Measurements from ENCODE around the gene KCNJ4. TPM values are rescaled to one million over a fixed set of nuclear protein-coding genes. Genes with fewer than 3 reads are reported as not detected.

Gene KCNJ4
- total RNA-seq, 4 donors from 2014 or later, result not detected

- Histone ChIP-seq H3K27ac (no peak overlapping the region), H3K4me3 (no peak overlapping the region), H3K9me3 (no peaks in the 10 kb centered on the region), H3K4me1 (peaks cover 0 to 3% (median 0%) of the 10 kb centered on the region in 3 donors), H3K27me3 (no peaks in the 10 kb centered on the region), H3K36me3 (no peaks in the 10 kb centered on the region)
- WGBS, 2 donors (ENCODE audit: low coverage in 1 of 2), result 93% methylated on average over 5 of the region's 12 CpGs; no CpG with 5 or more reads in 1 of the 2 donors
- TF ChIP-seq CTCF (IDR thresholded peaks at IDR 0.05) (no peak), EP300 (IDR thresholded peaks at IDR 0.05) (no peak), POLR2A (IDR thresholded peaks at IDR 0.05) (no peak), POLR2AphosphoS5 (IDR thresholded peaks at IDR 0.05) (no peak)
- no peak for ATAC-seq
Measured at GRCh38 chr22:38424525-38425080, 30.4 kb downstream of the KCNJ4 start.

GRCh38 chr22:38423512-38424503, 31.2 kb downstream of the KCNJ4 start:
- H3K4me1 ChIP-seq, result no peaks in the 10 kb centered on the region
- H3K27ac ChIP-seq, result no peak overlapping the region
- H3K36me3 ChIP-seq, result no peaks in the 10 kb centered on the region
- WGBS, 2 donors (ENCODE audit: low coverage in 1 of 2), result 53 to 75% methylated on average over 3 to 5 of the region's 18 CpGs
- no peak for ATAC-seq
- TF ChIP-seq POLR2AphosphoS5 (IDR thresholded peaks at IDR 0.05), result no peak
- TF ChIP-seq EP300 (IDR thresholded peaks at IDR 0.05), result no peak
- TF ChIP-seq CTCF (IDR thresholded peaks at IDR 0.05), result no peak
- no peak for TF ChIP-seq POLR2A (IDR thresholded peaks at IDR 0.05)
- no peaks in the 10 kb centered on the region for H3K27me3 ChIP-seq
- H3K9me3 ChIP-seq, result no peaks in the 10 kb centered on the region
- no peak overlapping the region for H3K4me3 ChIP-seq

- no peak for TF ChIP-seq POLR2A (IDR thresholded peaks at IDR 0.05)
- TF ChIP-seq POLR2AphosphoS5 (IDR thresholded peaks at IDR 0.05), result no peak
- no peaks in the 10 kb centered on the region for H3K27me3 ChIP-seq
- H3K36me3 ChIP-seq, result no peaks in the 10 kb centered on the region
- H3K4me1 ChIP-seq, result no peaks in the 10 kb centered on the region
- no peak overlapping the region for H3K4me3 ChIP-seq
- no peak for ATAC-seq
- H3K27ac ChIP-seq, result no peak overlapping the region
- WGBS, 2 donors (ENCODE audit: low coverage in 1 of 2), result 63 to 78% methylated on average over 3 to 5 of the region's 21 CpGs
- H3K9me3 ChIP-seq, result no peaks in the 10 kb centered on the region
Measured at GRCh38 chr22:38422611-38423511, 32.1 kb downstream of the KCNJ4 start.

GRCh38 chr22:38420734-38421133, 34.3 kb downstream of the KCNJ4 start:
- Histone ChIP-seq H3K27me3 (no peaks in the 10 kb centered on the region), H3K9me3 (no peaks in the 10 kb centered on the region), H3K4me1 (no peaks in the 10 kb centered on the region), H3K27ac (no peak overlapping the region), H3K36me3 (no peaks in the 10 kb centered on the region), H3K4me3 (no peak overlapping the region)
- no peak for ATAC-seq
- TF ChIP-seq POLR2AphosphoS5 (IDR thresholded peaks at IDR 0.05) (no peak), CTCF (IDR thresholded peaks at IDR 0.05) (no peak), POLR2A (IDR thresholded peaks at IDR 0.05) (no peak), EP300 (IDR thresholded peaks at IDR 0.05) (no peak)
- WGBS, 2 donors (ENCODE audit: low coverage in 1 of 2), result 94 to 100% methylated on average over 2 to 4 of the region's 4 CpGs

GRCh38 chr22:38419858-38420160, 35.2 kb downstream of the KCNJ4 start:
- Histone ChIP-seq H3K4me1 (no peaks in the 10 kb centered on the region), H3K27me3 (no peaks in the 10 kb centered on the region), H3K9me3 (no peaks in the 10 kb centered on the region), H3K4me3 (no peak overlapping the region), H3K36me3 (no peaks in the 10 kb centered on the region), H3K27ac (no peak overlapping the region)
- TF ChIP-seq EP300 (IDR thresholded peaks at IDR 0.05) (no peak), POLR2AphosphoS5 (IDR thresholded peaks at IDR 0.05) (no peak), CTCF (IDR thresholded peaks at IDR 0.05) (no peak), POLR2A (IDR thresholded peaks at IDR 0.05) (no peak)
- ATAC-seq, result no peak
- WGBS, 2 donors (ENCODE audit: low coverage in 1 of 2), result 72 to 79% methylated on average over 6 of the region's 8 CpGs
